Measurements from ENCODE around the gene ZNF831.
A peak's percentile ranks its signal among the peaks of the same experiment; 100 is the strongest.

The ZNF831 gene

DNA sequence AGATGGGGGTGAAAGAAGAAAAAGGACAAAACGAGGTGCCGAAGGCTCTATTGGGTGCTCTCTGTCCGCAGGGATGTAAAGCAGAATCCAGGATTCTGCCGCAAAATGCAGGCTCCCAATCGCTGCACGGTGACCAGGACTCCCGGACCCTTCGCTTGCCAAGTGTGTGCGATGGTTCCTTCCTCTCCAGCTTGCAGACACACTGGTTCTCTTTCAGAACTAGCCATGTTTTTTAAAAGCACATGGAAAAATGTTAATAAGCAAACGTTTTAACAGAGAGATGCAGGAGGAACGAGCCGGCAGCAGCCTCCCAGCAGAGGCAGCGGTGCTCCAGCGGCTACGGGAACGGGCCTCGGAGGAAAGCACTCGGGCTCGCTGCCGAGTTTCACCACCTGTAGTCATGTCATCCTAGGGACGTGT is 59.6 kb downstream of the ZNF831 start:
- Mint-ChIP-seq H3K9me3 (no peaks in the 10 kb centered on the region), H3K4me1 (peaks cover 20% of the 10 kb centered on the region), H3K27ac (no peak overlapping the region), H3K4me3 (no peak overlapping the region), H3K36me3 (peaks cover 27% of the 10 kb centered on the region), H3K27me3 (peaks cover 4% of the 10 kb centered on the region)
- CTCF ChIA-PET = interaction anchor here (1.1 to 4.3 kb wide), 6 partner anchors 11 to 356 kb away, joined by 3 to 30 read pairs (median 6); no protein-coding TSS in a partner anchor
- no peak for DNase-seq

DNA sequence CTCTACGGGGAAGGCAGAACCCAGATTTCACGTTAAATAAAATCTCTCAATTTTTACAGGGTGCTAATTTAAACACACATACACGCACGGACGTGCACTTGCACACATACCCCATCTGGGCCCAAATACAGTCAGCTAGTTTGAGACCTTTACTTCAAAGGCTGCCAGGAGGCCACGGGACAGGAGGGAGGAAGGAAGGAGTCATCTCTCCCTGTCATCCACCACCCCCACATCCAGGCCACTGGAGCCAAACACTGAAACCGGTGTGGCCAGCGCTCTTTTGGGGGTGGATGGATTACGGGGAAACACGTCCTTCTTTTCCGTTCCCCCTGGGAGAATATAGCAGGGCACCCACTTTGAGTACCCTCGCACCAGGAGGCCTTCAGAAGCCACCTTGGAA is 60.1 kb downstream of the ZNF831 start:
- Mint-ChIP-seq H3K4me3 (no peak overlapping the region), H3K36me3 (peaks cover 31% of the 10 kb centered on the region), H3K27ac (no peak overlapping the region), H3K9me3 (no peaks in the 10 kb centered on the region), H3K4me1 (peaks cover 20% of the 10 kb centered on the region), H3K27me3 (peaks cover 4% of the 10 kb centered on the region)
- CTCF ChIA-PET = interaction anchor here (1.2 to 4.3 kb wide), 3 partner anchors 16 to 181 kb away, joined by 4 to 27 read pairs (median 4); no protein-coding TSS in a partner anchor
- DNase-seq = no peak

DNA sequence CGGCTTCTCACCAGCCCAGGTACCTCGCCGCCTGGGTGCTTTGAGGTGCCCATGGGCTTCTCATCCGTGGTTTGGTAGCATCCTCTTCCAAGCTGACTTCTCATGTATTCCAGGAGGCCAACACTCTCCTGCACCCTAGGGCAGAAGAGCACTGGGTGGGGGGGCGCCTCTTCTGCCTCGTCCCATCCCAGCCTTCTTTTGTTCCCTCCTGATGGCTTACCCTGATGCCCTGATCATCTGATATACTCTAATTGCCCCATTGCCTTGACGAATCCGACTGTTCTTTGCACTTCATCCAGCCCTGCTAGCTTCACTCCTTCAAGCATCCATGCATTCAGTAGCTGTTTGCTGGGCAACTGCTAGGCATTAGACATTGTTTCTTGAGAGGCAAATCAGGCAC is 60.6 kb downstream of the ZNF831 start:
- H3K9me3 Mint-ChIP-seq = peaks cover 3% of the 10 kb centered on the region
- no peak overlapping the region for H3K4me3 Mint-ChIP-seq
- H3K4me1 Mint-ChIP-seq = peaks cover 20% of the 10 kb centered on the region
- H3K36me3 Mint-ChIP-seq = peaks cover 35% of the 10 kb centered on the region
- no peak overlapping the region for H3K27ac Mint-ChIP-seq
- H3K27me3 Mint-ChIP-seq = peaks cover 4% of the 10 kb centered on the region
- no peak for DNase-seq
- CTCF ChIA-PET = interaction anchor here (1.2 to 4.3 kb wide), 3 partner anchors 17 to 180 kb away, joined by 4 to 27 read pairs (median 4); no protein-coding TSS in a partner anchor

DNA sequence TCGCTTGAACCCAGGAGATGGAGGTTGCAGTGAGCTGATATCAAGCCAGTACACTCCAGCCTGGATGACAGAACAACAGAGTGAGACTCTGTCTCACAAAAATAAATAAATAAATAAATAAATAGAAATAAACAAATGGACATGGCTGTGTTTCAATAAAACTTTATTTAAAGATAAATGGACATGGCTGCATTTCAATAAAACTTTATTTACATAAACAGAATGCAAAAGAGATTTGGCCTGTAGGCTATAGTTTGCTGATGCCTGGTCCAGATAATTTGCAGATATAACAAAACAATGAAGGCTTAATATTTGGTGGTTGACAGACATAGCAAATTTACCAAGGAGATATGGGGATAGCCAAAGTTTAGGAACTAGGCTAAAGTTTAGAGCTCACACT is 66.8 kb downstream of the ZNF831 start:
- H3K36me3 Mint-ChIP-seq = peaks cover 47% of the 10 kb centered on the region
- no peak overlapping the region for H3K4me3 Mint-ChIP-seq
- CTCF ChIA-PET = no interaction called here
- H3K9me3 Mint-ChIP-seq = peaks cover 3% of the 10 kb centered on the region
- no peaks in the 10 kb centered on the region for H3K27me3 Mint-ChIP-seq
- no peak overlapping the region for H3K27ac Mint-ChIP-seq
- peaks cover 11% of the 10 kb centered on the region for H3K4me1 Mint-ChIP-seq
- DNase-seq = no peak

DNA sequence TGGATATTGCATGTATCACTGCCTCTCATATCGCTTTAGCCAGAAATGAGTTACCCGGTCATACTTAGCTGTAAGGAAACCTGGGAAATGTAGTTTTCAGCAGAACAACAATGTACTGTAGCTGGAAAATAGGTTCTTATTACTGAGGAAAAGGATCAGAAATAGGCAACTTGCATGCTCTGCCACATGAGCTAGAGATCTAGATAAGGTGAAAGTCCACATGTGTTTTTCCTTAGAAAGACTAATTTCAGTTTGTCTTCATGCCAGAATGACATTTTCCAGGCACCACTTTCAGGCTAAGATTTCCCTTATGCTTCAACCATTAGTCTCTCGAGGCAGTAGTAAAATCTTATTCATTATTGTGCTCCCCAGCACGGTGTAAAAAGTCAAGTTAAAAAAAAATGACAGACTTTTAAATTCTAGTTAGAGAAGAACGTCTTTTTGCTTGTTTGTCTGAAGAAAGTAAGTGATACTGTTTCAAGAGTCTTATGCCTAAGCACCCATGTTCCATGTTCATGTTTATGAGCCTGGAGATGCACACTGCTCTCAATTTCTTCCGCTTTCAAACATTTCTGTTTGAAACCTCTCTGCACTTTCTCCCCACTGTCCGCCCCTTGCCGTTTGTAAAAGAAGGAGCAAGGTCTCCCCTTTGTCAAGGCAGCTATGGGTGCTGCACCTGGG is 67.6 kb downstream of the ZNF831 start:
- no peak overlapping the region for H3K27ac Mint-ChIP-seq
- DNase-seq = no peak
- H3K27me3 Mint-ChIP-seq = no peaks in the 10 kb centered on the region
- peaks cover 3% of the 10 kb centered on the region for H3K9me3 Mint-ChIP-seq
- CTCF ChIA-PET = no interaction called here
- H3K36me3 Mint-ChIP-seq = peaks cover 43% of the 10 kb centered on the region
- H3K4me3 Mint-ChIP-seq = no peak overlapping the region
- H3K4me1 Mint-ChIP-seq = peaks cover 15% of the 10 kb centered on the region

DNA sequence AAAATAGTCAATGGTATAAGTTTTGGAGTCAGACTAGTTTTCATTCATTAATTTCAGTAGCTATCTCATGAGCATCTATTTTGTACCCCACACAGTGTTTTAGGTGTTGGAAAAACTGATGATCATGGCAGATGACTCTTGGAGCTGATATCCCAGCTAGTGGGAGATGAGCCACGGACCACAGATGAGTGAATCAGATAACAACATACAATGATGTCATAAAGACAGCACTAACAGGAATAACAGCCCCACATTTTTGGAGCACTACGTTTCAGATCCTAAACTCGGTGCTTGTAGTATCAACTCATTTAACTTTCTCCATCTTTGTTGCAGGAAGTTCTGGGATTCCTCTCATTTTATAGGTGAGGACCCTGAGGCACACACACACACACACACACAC is 69.0 kb downstream of the ZNF831 start:
- Mint-ChIP-seq H3K9me3 (peaks cover 3% of the 10 kb centered on the region), H3K36me3 (peaks cover 35% of the 10 kb centered on the region), H3K4me1 (peaks cover 16% of the 10 kb centered on the region), H3K4me3 (no peak overlapping the region), H3K27me3 (no peaks in the 10 kb centered on the region), H3K27ac (no peak overlapping the region)
- CTCF ChIA-PET = no interaction called here
- DNase-seq = no peak

DNA sequence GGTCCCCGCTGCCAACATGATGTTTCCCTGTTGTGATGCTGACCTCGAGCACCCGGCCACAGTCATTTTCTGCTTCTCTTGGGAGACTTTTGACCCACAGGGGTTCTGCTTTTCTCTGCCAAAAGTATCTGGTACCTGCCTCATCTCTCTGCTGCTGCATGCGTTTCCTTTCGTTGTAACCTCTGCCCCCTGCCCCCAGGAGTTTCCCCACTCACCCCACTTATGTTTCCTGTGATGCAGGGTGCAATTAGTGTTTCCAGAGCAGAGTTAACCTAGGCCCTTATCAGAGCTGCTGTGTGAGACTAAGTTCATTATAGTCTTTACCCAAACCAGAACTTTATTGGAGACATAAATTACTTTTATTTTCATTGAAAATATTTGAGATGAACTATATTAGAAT is 71.6 kb downstream of the ZNF831 start:
- CTCF ChIA-PET = no interaction called here
- no peak overlapping the region for H3K4me3 Mint-ChIP-seq
- H3K9me3 Mint-ChIP-seq = no peaks in the 10 kb centered on the region
- peaks cover 16% of the 10 kb centered on the region for H3K4me1 Mint-ChIP-seq
- H3K36me3 Mint-ChIP-seq = peaks cover 33% of the 10 kb centered on the region
- H3K27me3 Mint-ChIP-seq = no peaks in the 10 kb centered on the region
- no peak overlapping the region for H3K27ac Mint-ChIP-seq
- peak; percentile 30 for DNase-seq

DNA sequence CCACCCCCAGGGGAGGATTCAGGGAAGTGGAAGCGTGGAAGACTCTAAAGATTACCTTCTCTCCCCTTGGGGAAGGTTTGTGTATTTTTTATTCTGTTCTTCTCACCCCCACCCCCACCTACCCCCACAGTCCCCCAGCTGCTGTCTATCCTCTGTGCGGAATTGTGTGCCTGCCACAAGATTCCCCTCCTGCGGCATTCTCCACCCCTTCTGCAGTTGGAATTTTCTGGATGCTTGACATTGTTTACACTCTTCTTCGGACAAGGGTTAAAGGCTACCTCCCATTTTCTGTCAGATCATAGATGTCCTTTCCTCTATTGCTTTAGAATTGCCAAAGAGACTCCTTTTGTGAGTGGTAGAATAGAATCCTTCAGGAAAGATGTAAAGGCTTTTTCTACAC is 76.4 kb downstream of the ZNF831 start:
- H3K36me3 Mint-ChIP-seq = peaks cover 36% of the 10 kb centered on the region
- H3K4me1 Mint-ChIP-seq = peaks cover 17% of the 10 kb centered on the region
- H3K9me3 Mint-ChIP-seq = no peaks in the 10 kb centered on the region
- CTCF ChIA-PET = no interaction called here
- DNase-seq = no peak
- peak overlapping the region; percentile 22 for H3K27ac Mint-ChIP-seq
- no peak overlapping the region for H3K4me3 Mint-ChIP-seq
- no peaks in the 10 kb centered on the region for H3K27me3 Mint-ChIP-seq

DNA sequence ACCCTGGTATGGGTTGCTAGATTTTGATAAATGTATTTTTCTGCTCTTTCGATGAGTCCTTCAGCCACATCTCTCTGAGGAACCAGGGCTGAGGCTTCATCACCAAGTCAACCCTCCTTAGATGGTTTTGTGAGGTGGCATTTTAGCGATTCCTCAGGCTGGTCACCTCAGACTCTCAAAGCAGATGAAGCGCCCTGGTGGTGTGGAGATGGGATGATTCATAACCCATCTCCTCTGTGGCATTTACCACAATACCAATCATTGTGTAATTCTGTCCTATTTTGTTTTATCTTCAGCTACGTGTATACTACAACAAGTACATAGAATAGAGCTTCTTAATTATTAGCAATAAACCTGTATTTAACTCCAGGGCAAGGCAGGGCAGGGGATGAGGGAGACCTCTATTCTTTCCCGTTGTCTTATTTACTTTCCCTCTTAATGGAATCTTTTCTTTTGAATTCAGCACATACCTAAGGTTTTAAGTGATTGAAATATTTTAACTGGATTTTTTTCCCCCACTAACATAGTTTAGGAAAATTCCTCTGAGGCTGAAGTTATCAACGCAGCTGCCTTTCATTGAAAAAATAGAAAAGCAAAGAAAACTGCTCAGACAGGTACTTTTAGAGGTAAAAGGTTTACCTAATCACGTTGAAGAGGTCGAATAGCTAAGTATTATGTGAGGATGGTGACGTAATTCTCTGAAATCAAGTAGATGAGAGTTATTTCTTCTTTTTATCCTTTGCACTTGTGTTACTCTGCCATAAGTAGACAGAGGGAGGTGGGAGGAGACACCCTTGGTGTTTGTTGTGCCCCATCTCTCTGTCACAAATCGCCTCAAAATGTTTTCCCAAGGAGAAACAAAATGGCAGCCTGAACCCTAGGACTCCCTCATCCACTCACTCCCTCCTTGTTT is 79.3 kb downstream of the ZNF831 start:
- Mint-ChIP-seq H3K4me1 (peaks cover 10% of the 10 kb centered on the region), H3K27ac (no peak overlapping the region), H3K36me3 (peaks cover 46% of the 10 kb centered on the region), H3K9me3 (no peaks in the 10 kb centered on the region), H3K4me3 (no peak overlapping the region), H3K27me3 (no peaks in the 10 kb centered on the region)
- no peak for DNase-seq
- CTCF ChIA-PET = no interaction called here

DNA sequence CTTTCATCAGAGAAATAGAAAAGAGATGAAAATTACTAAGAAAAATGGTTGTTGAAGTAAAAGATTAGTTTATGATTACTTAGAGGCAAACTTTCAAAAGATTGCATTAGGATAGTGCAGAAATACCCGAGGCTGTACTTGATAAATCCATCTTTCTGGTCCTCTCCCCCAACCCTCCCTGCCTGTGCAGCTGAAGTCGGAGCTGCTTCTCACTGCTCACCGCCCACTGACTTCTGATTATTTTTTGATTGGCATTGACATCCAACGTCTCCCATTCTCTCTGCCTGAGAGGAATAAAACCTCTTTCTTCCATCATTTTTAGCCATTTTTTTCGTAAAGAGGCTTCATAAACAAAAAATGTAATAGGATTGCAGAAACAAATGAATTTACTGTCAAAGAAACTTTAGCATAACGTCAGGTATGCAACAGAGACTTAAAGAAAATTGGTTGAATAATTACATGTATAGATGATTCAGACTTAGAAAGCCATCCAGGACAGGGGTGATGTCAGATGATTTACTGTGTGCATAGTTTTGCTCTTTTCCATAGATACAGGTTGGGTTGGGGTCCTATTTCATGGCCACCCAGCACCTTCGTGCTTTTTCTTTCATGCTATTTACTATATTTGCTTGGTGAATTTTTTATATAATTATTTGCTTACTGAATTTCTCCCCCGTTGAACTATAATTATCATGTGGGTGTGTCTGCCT is 83.2 kb downstream of the ZNF831 start:
- Mint-ChIP-seq H3K27ac (no peak overlapping the region), H3K27me3 (no peaks in the 10 kb centered on the region), H3K4me3 (no peak overlapping the region), H3K36me3 (peaks cover 64% of the 10 kb centered on the region), H3K4me1 (peaks cover 32% of the 10 kb centered on the region), H3K9me3 (peaks cover 15% of the 10 kb centered on the region)
- DNase-seq = no peak
- CTCF ChIA-PET = no interaction called here

DNA sequence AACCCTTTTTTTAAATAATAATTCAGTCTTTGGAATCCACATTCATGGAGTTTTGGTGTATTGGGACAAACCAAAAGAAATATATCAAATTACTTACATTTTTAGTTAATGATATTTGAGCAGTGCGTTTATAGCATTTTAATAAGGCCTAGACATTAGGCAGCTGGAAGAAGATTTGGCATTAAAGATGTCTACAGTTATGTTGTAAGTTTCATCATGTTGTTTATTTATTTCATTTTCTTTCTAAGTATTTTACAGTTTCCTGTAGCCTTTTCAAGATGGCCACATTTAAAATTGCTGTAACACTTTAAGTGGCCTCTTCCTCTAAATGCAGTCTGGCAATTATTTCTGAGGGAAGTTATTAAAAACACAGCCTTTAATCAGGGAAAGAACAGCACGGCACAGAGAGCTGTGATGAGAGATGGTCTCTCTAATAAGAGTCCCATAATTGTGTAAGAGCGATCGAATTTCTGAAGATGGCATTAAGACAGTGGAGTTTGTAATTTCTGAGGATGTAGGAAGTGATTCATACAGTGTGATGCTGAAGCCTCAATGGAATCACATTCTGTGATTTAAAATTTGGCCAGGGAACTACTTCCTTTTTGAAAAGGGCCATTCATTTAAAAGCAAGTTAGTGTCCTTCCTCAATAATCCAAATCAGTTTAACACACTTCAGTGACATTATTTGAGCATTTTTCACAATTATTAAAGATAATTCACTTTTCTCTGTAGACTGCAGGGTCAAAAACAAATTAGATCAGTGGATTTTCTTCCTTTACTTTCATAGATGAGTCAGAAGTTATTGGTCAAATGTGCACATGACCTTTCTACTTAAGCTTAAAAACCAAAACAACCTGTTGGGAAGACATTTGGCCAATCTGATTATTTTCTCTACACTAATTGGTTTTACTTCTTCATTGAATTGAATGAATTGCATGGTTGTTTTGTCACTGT is 84.4 kb downstream of the ZNF831 start:
- H3K4me3 Mint-ChIP-seq = no peak overlapping the region
- CTCF ChIA-PET = no interaction called here
- H3K27me3 Mint-ChIP-seq = no peaks in the 10 kb centered on the region
- H3K4me1 Mint-ChIP-seq = peaks cover 39% of the 10 kb centered on the region
- no peak for DNase-seq
- peaks cover 71% of the 10 kb centered on the region for H3K36me3 Mint-ChIP-seq
- H3K27ac Mint-ChIP-seq = no peak overlapping the region
- peaks cover 24% of the 10 kb centered on the region for H3K9me3 Mint-ChIP-seq

DNA sequence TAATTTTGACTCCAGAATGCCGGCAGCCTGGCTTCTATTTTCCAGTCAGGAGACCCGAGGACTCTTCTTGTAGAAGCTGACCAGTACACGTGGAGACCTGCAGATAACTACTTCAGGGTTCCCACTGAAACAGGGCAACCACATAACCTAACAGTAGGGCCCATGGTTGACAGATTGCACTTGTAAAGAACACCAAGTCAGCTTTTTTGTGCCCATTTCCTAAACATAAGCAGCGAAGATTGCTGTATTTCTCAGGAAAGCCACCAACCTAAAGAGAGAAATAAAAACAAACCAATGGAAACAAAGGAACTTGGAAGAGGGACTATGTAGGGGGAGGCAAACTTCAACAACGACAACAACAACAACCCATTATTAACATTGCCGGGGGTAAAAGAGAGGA is 86.7 kb downstream of the ZNF831 start:
- no peak for DNase-seq
- H3K4me3 Mint-ChIP-seq = no peak overlapping the region
- H3K4me1 Mint-ChIP-seq = peaks cover 59% of the 10 kb centered on the region
- CTCF ChIA-PET = no interaction called here
- peaks cover 24% of the 10 kb centered on the region for H3K9me3 Mint-ChIP-seq
- H3K27me3 Mint-ChIP-seq = no peaks in the 10 kb centered on the region
- H3K27ac Mint-ChIP-seq = no peak overlapping the region
- H3K36me3 Mint-ChIP-seq = peaks cover 75% of the 10 kb centered on the region

DNA sequence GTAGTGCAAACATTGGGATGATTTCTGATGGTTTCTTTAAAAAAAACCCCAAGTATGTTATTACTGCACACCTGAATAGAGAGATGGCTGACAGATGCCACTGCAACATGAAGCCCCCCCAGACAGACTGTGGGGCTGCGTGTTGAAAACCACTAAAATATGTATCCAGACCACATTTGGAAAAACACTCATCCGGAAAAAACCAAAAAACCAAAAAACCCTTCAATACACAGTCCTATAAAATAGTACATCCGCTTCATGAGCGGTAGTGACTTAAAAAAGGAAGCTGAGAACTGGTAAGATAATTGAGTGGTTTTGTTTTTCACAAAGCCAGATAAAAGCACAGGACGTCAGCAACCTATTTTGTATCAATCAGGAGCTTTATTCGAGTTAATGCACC is 89.7 kb downstream of the ZNF831 start:
- Mint-ChIP-seq H3K9me3 (peaks cover 24% of the 10 kb centered on the region), H3K4me3 (peak overlapping the region; percentile 68), H3K4me1 (peaks cover 80% of the 10 kb centered on the region), H3K27ac (peak overlapping the region; percentile 99), H3K27me3 (no peaks in the 10 kb centered on the region), H3K36me3 (peaks cover 85% of the 10 kb centered on the region)
- DNase-seq = peak; percentile 51
- CTCF ChIA-PET = interaction anchor here (0.7 to 1.8 kb wide), 6 partner anchors 17 to 1024 kb away, joined by 3 to 6 read pairs (median 4); no protein-coding TSS in a partner anchor

Data from activated naive CD4-positive, alpha-beta T cell treated with anti-CD3 and anti-CD28 coated beads, Interleukin-2, amount 10 ng/mL, durations not matched to agents 7 days and 5 days (primary cell).